Measurements from ENCODE around the gene FIP1L1.

Gene FIP1L1

GRCh38 chr4:53453385-53453784 is 75.9 kb downstream of the FIP1L1 start:
- FAIRE-seq (no peak), DNase-seq (ENCODE audit: insufficient read length, low spot score) (no peak)
- no peak for TF ChIP-seq CTCF (IDR thresholded peaks at IDR 0.05; ENCODE audit: insufficient read depth, missing control alignments)

GRCh38 chr4:53455766-53456165 is 78.3 kb downstream of the FIP1L1 start:
- TF ChIP-seq CTCF (IDR thresholded peaks at IDR 0.05; ENCODE audit: insufficient read depth, missing control alignments): no peak
- no peak for FAIRE-seq

GRCh38 chr4:53456178-53456577 is 78.7 kb downstream of the FIP1L1 start:
- FAIRE-seq: no peak
- no peak for DNase-seq (ENCODE audit: insufficient read length, low spot score)
- TF ChIP-seq CTCF (IDR thresholded peaks at IDR 0.05; ENCODE audit: insufficient read depth, missing control alignments): no peak

More at GRCh38 chr4:53455766-53456165, 78.3 kb downstream of the FIP1L1 start:
- no peak for DNase-seq (ENCODE audit: insufficient read length, low spot score)

- TF ChIP-seq CTCF (IDR thresholded peaks at IDR 0.05; ENCODE audit: insufficient read depth, missing control alignments): no peak
- DNase-seq (ENCODE audit: insufficient read length, low spot score) (no peak), FAIRE-seq (no peak)
Observed at GRCh38 chr4:53459548-53459947, 82.1 kb downstream of the FIP1L1 start.

GRCh38 chr4:53461244-53461643 is 83.8 kb downstream of the FIP1L1 start:
- no peak for FAIRE-seq
- no peak for TF ChIP-seq CTCF (IDR thresholded peaks at IDR 0.05; ENCODE audit: insufficient read depth, missing control alignments)
- no peak for DNase-seq (ENCODE audit: insufficient read length, low spot score)

GRCh38 chr4:53463340-53463739 is 85.9 kb downstream of the FIP1L1 start:
- FAIRE-seq (no peak), DNase-seq (ENCODE audit: insufficient read length, low spot score) (no peak)
- TF ChIP-seq CTCF (IDR thresholded peaks at IDR 0.05; ENCODE audit: insufficient read depth, missing control alignments): no peak

GRCh38 chr4:53465281-53465680 is 87.8 kb downstream of the FIP1L1 start:
- FAIRE-seq (no peak), DNase-seq (ENCODE audit: insufficient read length, low spot score) (no peak)
- no peak for TF ChIP-seq CTCF (IDR thresholded peaks at IDR 0.05; ENCODE audit: insufficient read depth, missing control alignments)

All from D721Med (cell line).